Adrenal gland (tissue), 5 donors: ENCODE results near the gene ATP8B1.

ENCODE experiments used
- POLR2A ChIP-seq, 2 donors: fragments of 450-650 bp; IDR thresholded peaks; one replicate each; pipeline ENCODE4 v1.6.1; 2017; ENCODE audit warnings: antibody characterized with exemption in 2 of 2, mild to moderate bottlenecking in 2 of 2, moderate library complexity in 1 of 2
- TF ChIP-seq, protein P1 (sequence below), 6 experiments: fragments of 450-650 bp in 4 of 6; fragments of 200-600 bp in 2 of 6; sonication (generic) in 1 of 6; IDR thresholded peaks; 1 replicate in 5 of 6; 2 replicates in 1 of 6; pipeline versions ENCODE4 v1.5.1 to v1.8.0; 2016 to 2021; ENCODE audit warnings: antibody characterized with exemption in 6 of 6, mild to moderate bottlenecking in 2 of 6, moderate library complexity in 1 of 6
- donor health status: DM: no; HTN: no; CAD: no.

GRCh38 chr18:57635003-57635822, 167.9 kb downstream of the ATP8B1 start:
- TF ChIP-seq, protein P1, sequence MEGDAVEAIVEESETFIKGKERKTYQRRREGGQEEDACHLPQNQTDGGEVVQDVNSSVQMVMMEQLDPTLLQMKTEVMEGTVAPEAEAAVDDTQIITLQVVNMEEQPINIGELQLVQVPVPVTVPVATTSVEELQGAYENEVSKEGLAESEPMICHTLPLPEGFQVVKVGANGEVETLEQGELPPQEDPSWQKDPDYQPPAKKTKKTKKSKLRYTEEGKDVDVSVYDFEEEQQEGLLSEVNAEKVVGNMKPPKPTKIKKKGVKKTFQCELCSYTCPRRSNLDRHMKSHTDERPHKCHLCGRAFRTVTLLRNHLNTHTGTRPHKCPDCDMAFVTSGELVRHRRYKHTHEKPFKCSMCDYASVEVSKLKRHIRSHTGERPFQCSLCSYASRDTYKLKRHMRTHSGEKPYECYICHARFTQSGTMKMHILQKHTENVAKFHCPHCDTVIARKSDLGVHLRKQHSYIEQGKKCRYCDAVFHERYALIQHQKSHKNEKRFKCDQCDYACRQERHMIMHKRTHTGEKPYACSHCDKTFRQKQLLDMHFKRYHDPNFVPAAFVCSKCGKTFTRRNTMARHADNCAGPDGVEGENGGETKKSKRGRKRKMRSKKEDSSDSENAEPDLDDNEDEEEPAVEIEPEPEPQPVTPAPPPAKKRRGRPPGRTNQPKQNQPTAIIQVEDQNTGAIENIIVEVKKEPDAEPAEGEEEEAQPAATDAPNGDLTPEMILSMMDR (IDR thresholded peaks at IDR 0.05) = no peak
- no peak for TF ChIP-seq POLR2A (IDR thresholded peaks at IDR 0.05)
